ENCODE data around the gene SLC25A22. TPM values are rescaled to one million over a fixed set of nuclear protein-coding genes. Genes with fewer than 3 reads are reported as not detected.

SLC25A22 gene
- polyA plus RNA-seq, 1 donor (not counting 4 experiments of a cell fraction or from before 2014, with no cell fraction given): 13.5 TPM

GRCh38 chr11:813072-813455 lies 15.0 kb upstream of the SLC25A22 start:
- dilution Hi-C loops (cut with MboI; ENCODE audit: extremely low pct_ligation_motif_present, low sequenced_read_pairs): no loop called here
- peaks cover 29 to 31% of the 10 kb centered on the region in 2 experiments for H3K36me3 ChIP-seq (ENCODE audit: control insufficient read depth in 2 of 2, extremely low read depth in 1 of 2, insufficient read depth in 2 of 2, low read length in 2 of 2)
- TF ChIP-seq, protein P1, sequence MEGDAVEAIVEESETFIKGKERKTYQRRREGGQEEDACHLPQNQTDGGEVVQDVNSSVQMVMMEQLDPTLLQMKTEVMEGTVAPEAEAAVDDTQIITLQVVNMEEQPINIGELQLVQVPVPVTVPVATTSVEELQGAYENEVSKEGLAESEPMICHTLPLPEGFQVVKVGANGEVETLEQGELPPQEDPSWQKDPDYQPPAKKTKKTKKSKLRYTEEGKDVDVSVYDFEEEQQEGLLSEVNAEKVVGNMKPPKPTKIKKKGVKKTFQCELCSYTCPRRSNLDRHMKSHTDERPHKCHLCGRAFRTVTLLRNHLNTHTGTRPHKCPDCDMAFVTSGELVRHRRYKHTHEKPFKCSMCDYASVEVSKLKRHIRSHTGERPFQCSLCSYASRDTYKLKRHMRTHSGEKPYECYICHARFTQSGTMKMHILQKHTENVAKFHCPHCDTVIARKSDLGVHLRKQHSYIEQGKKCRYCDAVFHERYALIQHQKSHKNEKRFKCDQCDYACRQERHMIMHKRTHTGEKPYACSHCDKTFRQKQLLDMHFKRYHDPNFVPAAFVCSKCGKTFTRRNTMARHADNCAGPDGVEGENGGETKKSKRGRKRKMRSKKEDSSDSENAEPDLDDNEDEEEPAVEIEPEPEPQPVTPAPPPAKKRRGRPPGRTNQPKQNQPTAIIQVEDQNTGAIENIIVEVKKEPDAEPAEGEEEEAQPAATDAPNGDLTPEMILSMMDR (optimal IDR thresholded peaks at IDR 0.05 in 1 of 3, IDR thresholded peaks at IDR 0.05 in 1 of 3, conservative IDR thresholded peaks at IDR 0.05 in 1 of 3; ENCODE audit: extremely low read depth in 1 of 3, insufficient read depth in 2 of 3, low read length in 3 of 3): no peak
- no peak for TF ChIP-seq EZH2 (IDR thresholded peaks at IDR 0.05; ENCODE audit: low read length)

DNA sequence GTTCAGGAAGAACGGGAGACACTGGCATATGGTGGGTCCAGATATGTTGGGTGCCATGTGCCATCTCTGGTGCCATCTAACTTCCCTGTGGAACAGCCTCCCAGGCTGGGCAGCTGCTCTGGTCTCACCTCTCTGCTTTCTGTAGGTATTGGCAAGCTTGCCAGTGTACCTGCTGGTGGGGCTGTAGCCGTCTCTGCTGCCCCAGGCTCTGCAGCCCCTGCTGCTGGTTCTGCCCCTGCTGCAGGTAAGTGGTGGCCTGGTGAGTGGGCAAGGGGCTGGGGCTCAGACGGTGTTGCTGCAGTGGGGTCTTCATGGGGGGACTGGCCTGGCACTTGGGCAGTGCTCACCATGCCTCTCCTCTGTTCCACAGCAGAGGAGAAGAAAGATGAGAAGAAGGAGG lies 14.3 kb upstream of the SLC25A22 start:
- DNase-seq (ENCODE audit: low read depth, low spot score) (no peak), FAIRE-seq (no peak)
- Histone ChIP-seq H3K9ac (ENCODE audit: control insufficient read depth, extremely low read depth, insufficient read depth, low read length) (no peak overlapping the region), H4K20me1 (ENCODE audit: control insufficient read depth, extremely low read depth, insufficient read depth, low read length) (peaks cover 19% of the 10 kb centered on the region), H3K27ac (ENCODE audit: control insufficient read depth, insufficient read depth, low read length) (no peak overlapping the region), H3K79me2 (ENCODE audit: control insufficient read depth, insufficient read depth, low read length) (peaks cover 39% of the 10 kb centered on the region), H3K36me3 (ENCODE audit: control insufficient read depth in 2 of 2, extremely low read depth in 1 of 2, insufficient read depth in 2 of 2, low read length in 2 of 2) (peaks cover 29 to 31% of the 10 kb centered on the region in 2 experiments), H3K27me3 (ENCODE audit: control insufficient read depth, extremely low read depth, insufficient read depth, low read length) (no peaks in the 10 kb centered on the region), H3K4me1 (ENCODE audit: control insufficient read depth, extremely low read depth, insufficient read depth, low read length) (peaks cover 20% of the 10 kb centered on the region), H3K4me2 (ENCODE audit: control insufficient read depth, extremely low read depth, insufficient read depth, low read depth, low read length) (no peak overlapping the region), H3K9me3 (ENCODE audit: control insufficient read depth, low read depth, low read length) (no peaks in the 10 kb centered on the region), H3K4me3 (ENCODE audit: control insufficient read depth in 2 of 3, extremely low read depth in 1 of 3, insufficient read depth in 2 of 3, low read depth in 1 of 3, low read length in 3 of 3) (no peak overlapping the region), H2AFZ (ENCODE audit: control insufficient read depth, low read length) (no peak overlapping the region), H3K9me1 (ENCODE audit: control insufficient read depth, extremely low read depth, insufficient read depth, low read length) (no peaks in the 10 kb centered on the region)
- no peak for TF ChIP-seq EZH2 (IDR thresholded peaks at IDR 0.05; ENCODE audit: low read length)
- TF ChIP-seq, protein P1 (optimal IDR thresholded peaks at IDR 0.05 in 1 of 3, IDR thresholded peaks at IDR 0.05 in 1 of 3, conservative IDR thresholded peaks at IDR 0.05 in 1 of 3; ENCODE audit: extremely low read depth in 1 of 3, insufficient read depth in 2 of 3, low read length in 3 of 3): no peak
- dilution Hi-C loops (cut with MboI; ENCODE audit: extremely low pct_ligation_motif_present, low sequenced_read_pairs): no loop called here

More at GRCh38 chr11:813072-813455, 15.0 kb upstream of the SLC25A22 start:
- H3K4me2 ChIP-seq (ENCODE audit: control insufficient read depth, extremely low read depth, insufficient read depth, low read depth, low read length): no peak overlapping the region
- H3K27ac ChIP-seq (ENCODE audit: control insufficient read depth, insufficient read depth, low read length): no peak overlapping the region
- no peaks in the 10 kb centered on the region for H3K9me1 ChIP-seq (ENCODE audit: control insufficient read depth, extremely low read depth, insufficient read depth, low read length)
- H3K4me1 ChIP-seq (ENCODE audit: control insufficient read depth, extremely low read depth, insufficient read depth, low read length): peaks cover 20% of the 10 kb centered on the region
- H3K4me3 ChIP-seq (ENCODE audit: control insufficient read depth in 2 of 3, extremely low read depth in 1 of 3, insufficient read depth in 2 of 3, low read depth in 1 of 3, low read length in 3 of 3): no peak overlapping the region
- FAIRE-seq (no peak), DNase-seq (ENCODE audit: low read depth, low spot score) (no peak)
- H3K27me3 ChIP-seq (ENCODE audit: control insufficient read depth, extremely low read depth, insufficient read depth, low read length): no peaks in the 10 kb centered on the region
- no peak overlapping the region for H2AFZ ChIP-seq (ENCODE audit: control insufficient read depth, low read length)
- H3K9me3 ChIP-seq (ENCODE audit: control insufficient read depth, low read depth, low read length): no peaks in the 10 kb centered on the region
- peaks cover 39% of the 10 kb centered on the region for H3K79me2 ChIP-seq (ENCODE audit: control insufficient read depth, insufficient read depth, low read length)
- peaks cover 19% of the 10 kb centered on the region for H4K20me1 ChIP-seq (ENCODE audit: control insufficient read depth, extremely low read depth, insufficient read depth, low read length)
- H3K9ac ChIP-seq (ENCODE audit: control insufficient read depth, extremely low read depth, insufficient read depth, low read length): no peak overlapping the region
